Activated naive CD4-positive, alpha-beta T cell treated with anti-CD3 and anti-CD28 coated beads for 36 hours (primary cell): Measurements from ENCODE around the gene RNU1-2. TPM values are rescaled to one million over a fixed set of nuclear protein-coding genes. Genes with fewer than 3 reads are reported as not detected.
"Not testable (repeated sequence)": the region's sequence is repeated elsewhere in the genome, so short reads cannot be mapped to it uniquely, and the experiment has no call there.

ENCODE experiments used
- CTCF ChIA-PET: fragments of 350-600 bp; sonication (Branson Sonifier 250); formaldehyde crosslinking; loops from one replicate; lab custom pipeline; 2021; ENCODE audit warnings: antibody characterized with exemption; lab: Charles Lee
- DNase-seq: peaks from one replicate; pipeline ENCODE4 v3.0.0-alpha.2; 2020
- H3K27ac Mint-ChIP-seq: one replicate; pipeline ENCODE4 v1.8.0; 2021; ENCODE audit warnings: mild to moderate bottlenecking, mixed read lengths
- H3K27me3 Mint-ChIP-seq: one replicate; pipeline ENCODE4 v1.8.0; 2021; ENCODE audit warnings: low read depth, mixed read lengths
- H3K36me3 Mint-ChIP-seq: one replicate; pipeline ENCODE4 v1.8.0; 2021; ENCODE audit warnings: low read depth, mixed read lengths
- H3K4me1 Mint-ChIP-seq: one replicate; pipeline ENCODE4 v1.8.0; 2021; ENCODE audit warnings: low read depth, mixed read lengths
- H3K4me3 Mint-ChIP-seq: one replicate; pipeline ENCODE4 v1.8.0; 2021; ENCODE audit warnings: mild to moderate bottlenecking, moderate library complexity, mixed read lengths
- H3K9me3 Mint-ChIP-seq: one replicate; pipeline ENCODE4 v1.8.0; 2021; ENCODE audit warnings: mixed read lengths
- intact Hi-C: fragments of 100-400 bp; cut with micrococcal nuclease; formaldehyde crosslinking; loops from one replicate; pipeline ENCODE4 v1.15.1; 2023
- microRNA-seq: library from miRNA; unstranded; fragments of <30 nt; microRNA quantifications from one replicate; pipeline ENCODE4 v1.2.0, GENCODE V29; 2022; ENCODE audit warnings: borderline microRNAs expressed, borderline replicate concordance
- total RNA-seq, 2 experiments: library from RNA; stranded (reverse); gene quantifications; one replicate each; pipeline ENCODE4 v1.2.3, GENCODE V29; 2021

The RNU1-2 gene
- total RNA-seq, 2 experiments from 2014 or later: 1,341 to 1,386 TPM

DNA sequence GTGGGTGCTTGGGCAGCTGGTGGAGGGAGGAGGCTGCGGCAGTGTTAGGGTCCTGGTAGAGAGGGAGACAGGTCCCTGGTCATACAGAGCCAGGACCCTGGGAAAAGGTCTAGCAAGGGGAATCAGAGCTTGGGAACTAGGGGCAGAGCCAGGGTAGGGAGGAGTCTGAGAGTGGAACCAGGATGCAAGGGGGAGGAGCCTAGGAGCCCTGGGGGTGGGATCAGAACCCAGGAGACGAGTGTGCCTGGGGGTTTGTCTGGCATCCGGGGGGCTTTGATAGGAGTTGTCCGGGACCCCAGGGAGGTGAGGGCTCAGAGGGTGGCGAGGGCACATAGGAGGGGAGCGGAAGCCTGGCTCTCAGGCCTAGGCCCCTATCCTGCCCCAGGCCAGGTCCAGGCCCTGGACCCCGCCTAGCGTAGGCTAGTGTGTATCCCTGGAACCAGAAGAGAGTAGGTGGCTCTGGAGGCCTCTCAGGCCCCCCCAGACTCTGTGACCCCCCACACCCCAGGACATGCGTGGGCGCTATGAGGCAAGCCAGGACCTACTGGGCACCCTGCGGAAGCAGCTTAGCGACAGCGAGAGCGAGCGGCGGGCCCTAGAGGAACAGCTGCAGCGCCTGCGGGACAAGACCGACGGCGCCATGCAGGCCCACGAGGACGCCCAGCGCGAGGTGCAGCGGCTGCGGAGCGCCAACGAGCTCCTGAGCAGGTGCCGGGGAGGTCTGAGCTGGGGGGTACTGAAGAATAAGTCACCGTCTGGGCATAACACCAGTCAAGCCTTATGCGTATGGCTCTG lies 43.8 kb downstream of the RNU1-2 start:
- H3K27ac Mint-ChIP-seq, H3K36me3 Mint-ChIP-seq, CTCF ChIA-PET, H3K27me3 Mint-ChIP-seq, intact Hi-C loops, DNase-seq, H3K4me1 Mint-ChIP-seq, H3K9me3 Mint-ChIP-seq, H3K4me3 Mint-ChIP-seq: not testable (repeated sequence)

DNA sequence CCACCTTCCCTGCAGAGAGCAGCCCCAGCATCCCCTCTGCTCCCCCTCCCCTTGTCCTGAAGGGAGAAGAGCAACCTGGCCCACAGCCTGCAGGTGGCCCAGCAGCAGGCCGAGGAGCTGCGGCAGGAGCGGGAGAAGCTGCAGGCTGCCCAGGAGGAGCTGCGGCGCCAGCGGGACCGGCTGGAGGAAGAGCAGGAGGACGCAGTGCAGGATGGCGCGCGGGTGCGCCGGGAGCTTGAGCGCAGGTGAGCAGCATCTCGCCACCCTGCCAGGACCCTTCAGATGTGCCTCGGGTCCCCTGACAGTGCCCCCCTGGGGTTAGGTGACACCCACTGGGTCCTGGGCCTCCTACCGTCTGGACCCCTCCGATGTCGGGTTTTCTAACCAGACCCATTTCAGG lies 48.3 kb downstream of the RNU1-2 start:
- Mint-ChIP-seq H3K4me3 (no peak overlapping the region), H3K36me3 (peaks cover 1% of the 10 kb centered on the region), H3K27ac (no peak overlapping the region), H3K9me3 (no peaks in the 10 kb centered on the region), H3K27me3 (no peaks in the 10 kb centered on the region), H3K4me1 (no peaks in the 10 kb centered on the region)
- no peak for DNase-seq
- CTCF ChIA-PET: no interaction called here
- intact Hi-C loops: no loop called here

DNA sequence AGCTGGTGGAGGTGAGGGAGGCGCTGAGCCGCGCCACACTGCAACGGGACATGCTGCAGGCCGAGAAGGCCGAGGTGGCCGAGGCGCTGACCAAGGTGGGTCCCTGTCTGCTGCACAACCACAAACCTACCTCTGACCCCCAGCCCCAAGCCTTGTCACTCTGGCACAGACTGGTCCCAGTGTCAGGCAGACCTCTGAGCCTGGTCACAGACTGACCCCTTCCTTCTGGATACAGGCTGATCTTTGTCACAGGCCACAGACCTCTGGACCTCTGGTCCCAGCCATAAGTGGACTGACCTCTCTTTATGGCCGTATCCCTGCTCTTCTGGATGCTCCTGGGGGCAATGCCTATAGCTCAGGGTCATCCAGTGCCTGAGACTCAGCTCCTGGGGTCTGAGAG lies 49.7 kb downstream of the RNU1-2 start:
- CTCF ChIA-PET: interaction anchor here (2.6 kb wide), 1 partner anchor 325 kb away, joined by 11 read pairs; no protein-coding TSS in a partner anchor
- H3K9me3 Mint-ChIP-seq, DNase-seq, H3K36me3 Mint-ChIP-seq, H3K27ac Mint-ChIP-seq, H3K27me3 Mint-ChIP-seq, H3K4me1 Mint-ChIP-seq, intact Hi-C loops, H3K4me3 Mint-ChIP-seq: not testable (repeated sequence)

Small RNAs within 50 kb of the gene (microRNA-seq; reads per million reads assigned to microRNA genes)
- gene MIR3675: not detected

Other genes starting within 250 kb of the RNU1-2 start
- 1,000 to 10,000 TPM; 1,341 to 1,386 TPM for gene RNU1-3, start 229.0 kb upstream of the RNU1-2 start, total RNA-seq
- gene RNU1-4, start 155.5 kb upstream of the RNU1-2 start, total RNA-seq: 1,000 to 10,000 TPM; 1,341 to 1,386 TPM
- gene CROCC, start 26.0 kb downstream of the RNU1-2 start, total RNA-seq: 10 to 100 TPM; 15.5 to 15.7 TPM
- gene MFAP2, start 84.6 kb downstream of the RNU1-2 start, total RNA-seq: not detected
- gene ATP13A2, start 115.9 kb downstream of the RNU1-2 start, total RNA-seq: 10 to 100 TPM; 23.6 to 25.0 TPM
- 100 to 1,000 TPM; 177 to 179 TPM for gene SDHB, start 158.1 kb downstream of the RNU1-2 start, total RNA-seq
- not detected for gene PADI2, start 223.5 kb downstream of the RNU1-2 start, total RNA-seq